Kidney (tissue), 14 donors: ENCODE data around the gene PDHX. TPM values are rescaled to one million over a fixed set of nuclear protein-coding genes. Genes with fewer than 3 reads are reported as not detected.

Source experiments
- DNase-seq, 5 donors: peaks; one replicate each; pipeline ENCODE4 v3.0.0-alpha.2; 2013 to 2020
- FAIRE-seq: peaks from 2 replicates; lab custom pipeline; 2012; peaks lifted over from hg19 to GRCh38; lab: Jason Lieb, UNC
- H3K27ac ChIP-seq, 2 donors: one replicate each; pipeline ENCODE4 v1.7.0; 2013; ENCODE audit warnings: low read depth in 2 of 2, low read length in 2 of 2, inconsistent platforms in 1 of 2
- H3K27me3 ChIP-seq: one replicate; pipeline ENCODE4 v1.7.1; 2013; ENCODE audit warnings: low read length, inconsistent platforms; ENCODE audit not compliant: control insufficient read depth, insufficient read depth
- H3K36me3 ChIP-seq, 3 donors: one replicate each; pipeline versions ENCODE4 v1.7.0 to v1.7.1; 2013; ENCODE audit warnings: low read length in 3 of 3, control low read depth in 1 of 3, inconsistent platforms in 1 of 3; ENCODE audit not compliant: insufficient read depth in 3 of 3, control insufficient read depth in 2 of 3
- H3K4me1 ChIP-seq, 3 donors: one replicate each; pipeline versions ENCODE4 v1.7.0 to v1.7.1; 2013; ENCODE audit warnings: low read length in 3 of 3, inconsistent platforms in 1 of 3, low read depth in 1 of 3; ENCODE audit not compliant: control insufficient read depth in 2 of 3, insufficient read depth in 2 of 3
- H3K4me3 ChIP-seq, 3 donors: one replicate each; pipeline versions ENCODE4 v1.7.0 to v1.8.1; 2013; ENCODE audit warnings: low read length in 3 of 3, control low read depth in 1 of 3, inconsistent platforms in 1 of 3
- H3K9ac ChIP-seq, 3 donors: one replicate each; pipeline versions ENCODE4 v1.7.0 to v1.7.1; 2013; ENCODE audit warnings: low read length in 3 of 3, control low read depth in 1 of 3, inconsistent platforms in 1 of 3
- H3K9me3 ChIP-seq, 3 donors: one replicate each; pipeline versions ENCODE4 v1.7.0 to v1.7.1; 2013; ENCODE audit warnings: low read length in 3 of 3, control low read depth in 1 of 3, inconsistent platforms in 1 of 3; ENCODE audit not compliant: control insufficient read depth in 2 of 3, insufficient read depth in 1 of 3
- CTCF ChIP-seq: IDR thresholded peaks from 3 replicates; pipeline ENCODE4 v1.5.1; 2012; ENCODE audit warnings: mild to moderate bottlenecking, moderate library complexity, borderline replicate concordance; ENCODE audit not compliant: insufficient read depth; ENCODE audit errors: extremely low read depth
- intact Hi-C: fragments of 100-400 bp; cut with DNase I; formaldehyde crosslinking; loops from one replicate; pipeline ENCODE4 v1.11.1; 2022
- microRNA-seq: library from miRNA; unstranded; fragments of <30 nt; microRNA quantifications from one replicate; pipeline ENCODE4 v1.2.0, GENCODE V29; 2020
- polyA plus RNA-seq: library from polyadenylated mRNA; stranded (reverse); fragments of 350-450 nt; fragmentation: Illumina TruSeq; extraction: RNeasy Lipid Tissue Mini Kit (QIAGEN cat#74804); gene quantifications from one replicate; pipeline ENCODE4 v1.2.3, GENCODE V29; 2014; ENCODE audit warnings: low read depth, low replicate concordance; ENCODE audit not compliant: insufficient read depth
- total RNA-seq: library from RNA; stranded (reverse); fragmentation: NEBNext Ultra II Directional; extraction: Animal tissue kit (Norgen Biotek cat#: 25700); gene quantifications from one replicate; pipeline ENCODE4 v1.2.1, GENCODE V29; 2021
- donor health status: control.
- donor health status: control.
- donor health status: control.
- donor health status: control.
- donor health status: control.
- donor health status: DM: yes; HTN: yes; CAD: no.
- donor health status: Normal renal cell carcinoma (clear cell type).

The PDHX gene
- total and polyA plus RNA-seq, 2 donors from 2014 or later, result 29.6 to 32.6 TPM

GRCh38 chr11:35045236-35045820 lies 128.9 kb downstream of the PDHX start:
- no peak for TF ChIP-seq CTCF
- intact Hi-C loops, result no loop called here
- Histone ChIP-seq H3K36me3 (no peaks in the 10 kb centered on the region), H3K9me3 (no peaks in the 10 kb centered on the region), H3K27ac (no peak overlapping the region), H3K27me3 (no peaks in the 10 kb centered on the region), H3K4me1 (no peaks in the 10 kb centered on the region), H3K9ac (no peak overlapping the region), H3K4me3 (no peak overlapping the region)
- FAIRE-seq (no peak), DNase-seq (peak in 3 of 5 donors; percentile 14 to 56 (median 40))

Small RNAs within 50 kb of the gene (microRNA-seq; reads per million reads assigned to microRNA genes)
- 2.0 reads per million for gene MIR1343

Other genes with a start within 250 kb of the PDHX start
- 26.5 TPM for gene APIP, start 239 bp upstream of the PDHX start, total RNA-seq
- 53.6 TPM for gene APIP, start 239 bp upstream of the PDHX start, polyA plus RNA-seq
- gene CD44, start 222.6 kb downstream of the PDHX start, total RNA-seq, result 235 TPM
- gene CD44, start 222.6 kb downstream of the PDHX start, polyA plus RNA-seq, result 13.8 TPM